NCI-H446 treated with DMSO at 0.1 percent for 48 hours (cell line): ENCODE data around the gene PALLD.
"Not testable (repeated sequence)": the region's sequence is repeated elsewhere in the genome, so short reads cannot be mapped to it uniquely, and the experiment has no call there.

Source experiments
- DNase-seq: peaks from one replicate; lab custom pipeline; 2025; lab: John Stamatoyannopoulos, UW

Gene PALLD

GRCh38 chr4:168917138-168917779, 420.4 kb downstream of the PALLD start:
- peak; percentile 15 for DNase-seq

DNA sequence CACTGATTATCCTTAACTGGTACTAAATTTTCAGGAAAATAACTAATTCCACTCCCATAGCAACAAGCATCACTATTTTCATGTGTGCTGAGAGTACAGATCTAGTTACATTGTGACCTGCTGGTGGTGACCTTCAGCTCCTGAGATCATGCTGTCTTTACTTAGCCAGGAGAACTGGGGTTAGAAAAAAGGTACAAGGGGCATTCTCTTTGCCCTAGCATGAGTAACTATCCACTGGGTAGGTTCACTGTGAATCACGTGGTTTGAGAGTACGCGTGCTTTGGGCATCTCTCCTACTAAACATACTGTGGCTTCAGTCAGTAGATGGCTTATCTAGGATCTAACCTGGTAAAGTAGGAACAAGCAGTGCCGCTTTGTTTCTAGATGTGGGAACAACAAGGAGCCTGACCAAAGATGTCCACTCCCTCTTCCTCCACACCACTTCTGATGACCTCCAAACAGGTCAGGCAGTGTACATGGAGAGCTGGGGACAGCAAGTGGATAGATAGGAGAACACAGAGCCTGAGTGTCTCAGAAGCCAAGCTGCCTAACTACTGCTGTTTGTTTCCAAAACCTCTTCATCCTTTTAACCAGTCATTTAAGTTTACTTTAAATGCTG, 423.0 kb downstream of the PALLD start:
- DNase-seq: no peak

DNA sequence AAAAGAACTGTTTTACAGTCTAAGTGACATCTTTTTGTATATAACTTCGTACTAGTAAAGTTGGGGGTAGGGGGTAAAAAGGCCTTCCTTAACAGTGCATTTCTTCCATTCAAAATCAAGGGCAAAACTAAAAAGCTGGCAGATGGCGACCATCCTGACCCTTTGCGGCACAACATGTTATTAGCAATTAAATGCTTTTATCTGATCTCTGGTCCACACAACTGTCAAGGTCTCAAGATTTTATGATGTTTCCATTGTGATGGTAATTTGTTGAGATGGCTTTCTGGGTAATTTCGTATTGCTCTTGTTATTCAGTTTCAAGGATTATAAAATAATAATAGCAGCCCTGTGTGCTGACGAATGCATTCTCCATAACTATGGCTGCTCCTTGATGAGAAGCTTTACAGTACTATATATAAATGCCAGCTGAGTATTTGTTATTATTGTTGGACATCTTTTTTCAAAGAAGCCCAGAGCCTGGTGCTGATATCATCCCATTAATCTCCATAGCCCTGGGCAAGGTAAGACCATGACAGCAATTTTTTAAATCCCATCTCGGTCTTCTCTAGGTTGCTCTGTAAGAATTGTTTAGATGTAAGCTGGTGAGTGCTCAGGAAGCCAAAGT, 423.7 kb downstream of the PALLD start:
- DNase-seq: no peak

GRCh38 chr4:168923526-168924194, 426.8 kb downstream of the PALLD start:
- DNase-seq: peak; percentile 60

DNA sequence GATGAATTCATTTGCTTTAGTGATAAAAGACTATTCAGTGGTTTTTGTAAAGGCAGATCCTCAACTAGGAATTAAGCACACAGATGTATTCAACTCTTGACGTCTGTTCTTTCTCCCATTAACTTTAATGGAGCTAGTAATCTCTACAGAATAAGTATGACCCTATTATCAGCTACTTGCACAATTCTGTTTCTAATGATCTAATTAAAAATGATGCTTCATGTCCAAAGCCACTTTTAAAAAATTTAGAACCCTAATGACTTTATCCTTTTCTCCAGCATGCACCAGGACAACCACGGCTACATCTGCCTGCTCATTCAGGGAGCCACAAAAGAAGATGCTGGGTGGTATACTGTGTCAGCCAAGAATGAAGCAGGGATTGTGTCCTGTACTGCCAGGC, 427.8 kb downstream of the PALLD start:
- DNase-seq: no peak

DNA sequence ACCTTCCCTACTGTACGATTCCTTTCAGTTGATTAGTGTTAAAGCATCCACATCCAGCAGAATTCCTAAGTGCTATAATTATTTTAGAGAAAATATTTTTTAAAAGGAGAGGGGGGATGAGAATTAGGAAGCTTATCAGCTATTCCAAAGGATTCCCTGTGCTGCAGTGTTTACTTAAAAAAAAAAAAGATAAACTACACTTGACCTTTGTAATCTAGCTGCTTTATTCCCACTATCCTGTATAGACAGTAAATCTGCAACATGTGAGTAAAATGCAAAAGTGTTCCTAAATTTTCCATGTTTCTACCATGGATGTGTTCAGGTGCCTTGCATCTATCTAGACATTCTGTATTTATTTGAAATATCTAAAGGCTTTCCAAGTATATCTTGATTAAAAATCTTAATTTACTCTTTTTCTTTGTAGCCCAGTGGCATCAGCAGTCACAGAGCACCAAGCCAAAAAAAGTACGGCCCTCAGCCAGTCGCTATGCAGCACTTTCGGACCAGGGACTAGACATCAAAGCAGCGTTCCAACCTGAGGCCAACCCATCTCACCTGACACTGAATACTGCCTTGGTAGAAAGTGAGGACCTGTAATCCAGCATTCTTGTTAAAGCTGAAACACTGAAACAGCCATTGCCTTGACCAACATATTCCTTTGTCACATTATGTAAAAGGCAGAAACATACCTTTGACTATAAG, 429.1 kb downstream of the PALLD start:
- no peak for DNase-seq

GRCh38 chr4:168928346-168928745, 431.5 kb downstream of the PALLD start:
- no peak for DNase-seq

GRCh38 chr4:168928875-168929274, 432.0 kb downstream of the PALLD start:
- no peak for DNase-seq

DNA sequence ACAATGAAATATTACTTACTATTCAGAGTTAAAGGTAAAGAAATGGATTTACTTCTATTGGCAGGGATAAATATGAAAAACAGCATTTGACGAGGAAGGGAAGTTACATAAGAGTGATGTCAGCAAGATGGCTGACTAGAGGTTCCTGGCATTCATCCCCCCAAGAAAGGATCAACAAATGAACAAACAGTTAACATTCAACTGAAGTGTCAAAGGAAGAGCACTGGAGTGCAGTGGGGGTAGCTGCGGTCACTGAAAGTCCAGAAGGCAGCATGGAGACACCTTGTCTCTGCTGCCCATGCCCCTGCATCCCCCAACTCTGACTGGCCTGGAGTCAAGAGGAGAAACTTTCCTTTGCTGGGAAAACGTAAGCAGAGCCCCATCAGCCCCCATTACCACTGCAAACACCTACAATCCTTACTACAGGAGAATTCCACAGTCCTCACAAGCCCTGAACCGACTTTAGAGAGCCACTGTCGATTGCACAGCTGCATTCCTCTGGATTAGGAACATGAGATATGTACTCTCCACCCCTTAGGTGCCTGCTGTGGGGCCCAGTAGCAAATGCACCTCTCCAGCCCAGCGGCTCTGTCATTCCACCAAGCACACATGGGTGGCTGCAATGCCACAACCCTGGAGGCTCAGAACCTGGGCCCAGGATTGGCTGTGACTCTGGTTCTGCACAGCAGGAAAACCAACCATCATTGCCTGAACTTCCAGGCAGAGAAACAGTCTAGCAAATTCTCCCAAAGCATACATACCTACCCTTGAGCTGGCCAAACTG, 433.8 kb downstream of the PALLD start:
- DNase-seq: no peak

DNA sequence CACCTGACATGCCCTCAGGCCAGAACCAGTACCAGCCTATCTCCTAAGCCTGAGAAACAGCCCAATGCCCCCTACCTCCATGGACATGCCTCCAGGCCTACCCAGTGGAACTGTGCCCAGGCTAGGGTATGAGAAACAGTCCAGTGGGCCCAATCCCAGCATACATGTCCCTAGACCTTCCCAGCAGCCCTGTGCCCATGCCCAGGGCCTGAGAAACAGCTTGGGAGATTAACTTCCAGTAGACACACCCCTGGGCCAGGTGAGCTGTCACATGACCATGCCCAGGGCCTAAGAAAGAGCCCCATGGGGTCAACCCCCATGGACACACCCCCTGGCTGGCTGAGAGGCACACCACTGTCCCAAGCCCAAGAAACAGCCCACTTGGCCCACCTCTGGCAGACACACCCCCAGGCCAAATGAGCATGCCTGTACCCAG, 434.4 kb downstream of the PALLD start:
- DNase-seq: no peak

- no peak for DNase-seq
Measured at GRCh38 chr4:168932138-168932537, 435.3 kb downstream of the PALLD start.

DNA sequence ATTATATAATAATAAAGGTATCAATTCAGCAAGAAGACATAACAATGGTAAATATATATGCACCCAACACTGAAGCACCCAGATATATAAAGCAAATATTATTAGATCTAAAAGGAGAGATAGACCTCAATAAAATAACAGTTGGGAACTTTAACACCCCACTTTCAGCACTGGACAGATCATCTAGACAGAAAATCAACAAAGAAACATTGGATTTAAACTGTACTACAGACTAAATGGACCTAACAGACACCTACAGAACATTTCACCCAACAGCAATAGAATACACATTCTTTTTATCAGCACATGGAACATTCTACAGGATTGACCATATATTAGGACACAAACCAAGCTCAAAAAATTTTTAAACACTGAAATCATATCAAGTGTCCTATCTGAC, 436.6 kb downstream of the PALLD start:
- DNase-seq: no peak

- not testable (repeated sequence) for DNase-seq
Measured at GRCh38 chr4:168937473-168937872, 440.6 kb downstream of the PALLD start.

DNA sequence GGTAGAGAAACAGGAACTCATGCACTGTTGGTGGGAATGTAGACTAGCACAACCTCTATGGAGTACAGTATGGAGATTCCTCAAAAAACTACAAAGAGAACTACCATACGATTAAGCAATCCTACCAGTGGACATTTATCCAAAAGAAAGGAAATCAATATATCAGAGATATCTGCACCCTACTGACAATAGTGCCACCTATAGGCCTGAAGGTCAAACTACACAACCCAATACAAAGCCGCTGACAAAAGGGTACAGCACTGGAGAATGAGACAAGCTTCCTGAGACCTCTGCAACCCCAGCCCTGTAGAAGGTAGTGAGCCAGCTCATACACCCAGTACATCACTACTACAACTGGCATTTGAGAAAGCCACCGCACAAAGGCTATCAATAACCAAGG, 446.1 kb downstream of the PALLD start:
- DNase-seq: no peak

- no peak for DNase-seq
Measured at GRCh38 chr4:168945291-168945690, 448.4 kb downstream of the PALLD start.

DNA sequence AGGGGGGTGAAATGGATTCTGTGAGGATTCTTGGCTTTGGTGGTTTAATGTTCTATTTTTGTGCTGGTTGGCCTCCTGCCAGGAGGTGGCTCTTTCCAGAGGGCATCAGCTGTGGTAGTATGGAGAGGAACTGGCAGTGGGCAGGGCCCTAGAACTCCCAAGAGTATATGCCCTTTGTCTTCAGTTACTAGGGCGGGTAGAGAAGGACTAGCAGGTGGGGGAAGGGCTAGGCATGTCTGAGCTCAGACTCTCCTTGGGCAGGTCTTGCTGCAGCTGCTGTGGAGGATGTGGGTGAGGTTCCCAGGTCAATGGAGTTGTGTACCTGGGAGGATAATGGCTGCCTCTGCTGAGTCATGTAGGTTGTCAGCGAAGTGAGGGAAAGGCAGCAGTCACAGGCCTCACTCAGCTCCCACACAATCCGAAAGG, 456.0 kb downstream of the PALLD start:
- DNase-seq: not testable (repeated sequence)

- no peak for DNase-seq
Measured at GRCh38 chr4:168955674-168956073, 458.8 kb downstream of the PALLD start.

- no peak for DNase-seq
Measured at GRCh38 chr4:168960716-168961115, 463.9 kb downstream of the PALLD start.

DNA sequence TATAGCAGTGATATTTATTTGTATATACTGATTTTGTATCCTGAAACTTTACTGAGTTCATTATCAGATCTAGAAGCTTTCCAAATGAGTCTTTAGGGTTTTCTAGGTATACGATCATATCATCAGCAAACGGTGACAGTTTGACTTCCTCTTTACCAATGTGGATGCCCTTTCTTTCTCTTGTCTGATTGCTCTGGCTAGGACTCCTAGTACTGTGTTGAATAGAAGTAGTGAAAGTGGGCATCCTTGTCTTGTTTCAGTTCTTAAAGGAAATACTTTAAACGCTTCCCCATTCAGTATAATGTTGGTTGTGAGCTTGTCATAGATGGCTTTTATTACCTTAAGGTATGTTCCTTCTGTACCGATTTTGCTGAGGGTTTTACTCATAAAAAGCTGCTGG, 475.7 kb downstream of the PALLD start:
- no peak for DNase-seq
